Memory B cell (primary cell): ENCODE measurements around the gene GPR137.

ENCODE experiments used
- ATAC-seq: fragments of 150-1000 bp; cut with Tn5 transposase; 2 replicates; pipeline ENCODE4 v1.10.0; 2021; ENCODE audit warnings: low read depth, mild to moderate bottlenecking, moderate library complexity
- DNase-seq, 2 donors: peaks; one replicate each; pipeline ENCODE4 v3.0.0; 2022; ENCODE audit warnings: low spot score in 2 of 2
- H3K27ac Mint-ChIP-seq: one replicate; pipeline ENCODE4 v1.8.0; 2022; ENCODE audit warnings: mild to moderate bottlenecking, moderate library complexity, mixed read lengths
- H3K27me3 Mint-ChIP-seq: one replicate; pipeline ENCODE4 v1.8.0; 2022; ENCODE audit warnings: mixed read lengths
- H3K36me3 Mint-ChIP-seq: one replicate; pipeline ENCODE4 v1.8.0; 2022; ENCODE audit warnings: mild to moderate bottlenecking, mixed read lengths
- H3K4me1 Mint-ChIP-seq: one replicate; pipeline ENCODE4 v1.8.0; 2022; ENCODE audit warnings: mixed read lengths
- H3K4me3 Mint-ChIP-seq: one replicate; pipeline ENCODE4 v1.8.0; 2022; ENCODE audit warnings: mild to moderate bottlenecking, moderate library complexity, mixed read lengths
- H3K9me3 Mint-ChIP-seq: one replicate; pipeline ENCODE4 v1.8.0; 2022; ENCODE audit warnings: mixed read lengths

The GPR137 gene

GRCh38 chr11:64294774-64295173 lies 9.1 kb downstream of the GPR137 start:
- peaks cover 39% of the 10 kb centered on the region for H3K27me3 Mint-ChIP-seq

GRCh38 chr11:64295760-64296159 lies 10.1 kb downstream of the GPR137 start:
- peaks cover 22% of the 10 kb centered on the region for H3K4me1 Mint-ChIP-seq
- ATAC-seq (no peak), DNase-seq (no peak)
- H3K27ac Mint-ChIP-seq, result no peak overlapping the region
- no peak overlapping the region for H3K4me3 Mint-ChIP-seq
- peaks cover 40% of the 10 kb centered on the region for H3K27me3 Mint-ChIP-seq
- no peaks in the 10 kb centered on the region for H3K36me3 Mint-ChIP-seq
- H3K9me3 Mint-ChIP-seq, result no peaks in the 10 kb centered on the region

More at GRCh38 chr11:64294774-64295173, 9.1 kb downstream of the GPR137 start:
- no peak for ATAC-seq
- DNase-seq, result no peak
- H3K36me3 Mint-ChIP-seq, result no peaks in the 10 kb centered on the region
- peak overlapping the region; percentile 43 for H3K27ac Mint-ChIP-seq
- peaks cover 17% of the 10 kb centered on the region for H3K4me1 Mint-ChIP-seq
- no peaks in the 10 kb centered on the region for H3K9me3 Mint-ChIP-seq
- no peak overlapping the region for H3K4me3 Mint-ChIP-seq

DNA sequence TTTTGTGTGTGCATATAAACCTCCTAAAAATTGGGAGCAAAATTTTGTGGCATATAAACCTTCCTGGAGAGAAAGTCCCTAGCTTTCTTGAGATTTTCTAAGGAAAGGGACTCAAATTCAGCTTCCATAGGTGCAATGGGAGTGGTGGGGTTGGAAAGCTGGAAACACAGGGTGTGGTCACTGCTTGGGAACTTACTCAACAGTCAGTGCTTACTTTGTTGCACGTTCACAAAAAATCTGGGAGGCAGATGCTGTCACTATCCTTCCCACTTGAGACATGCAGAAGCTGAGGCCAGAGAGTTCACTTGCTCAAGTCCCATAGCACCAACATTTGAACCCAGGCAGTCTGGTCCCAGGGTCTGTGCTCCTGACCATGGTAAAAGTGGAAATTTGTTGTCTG lies 10.6 kb downstream of the GPR137 start:
- H3K36me3 Mint-ChIP-seq, result no peaks in the 10 kb centered on the region
- H3K27ac Mint-ChIP-seq, result no peak overlapping the region
- DNase-seq (no peak), ATAC-seq (no peak)
- peaks cover 23% of the 10 kb centered on the region for H3K4me1 Mint-ChIP-seq
- H3K27me3 Mint-ChIP-seq, result peaks cover 38% of the 10 kb centered on the region
- no peak overlapping the region for H3K4me3 Mint-ChIP-seq
- no peaks in the 10 kb centered on the region for H3K9me3 Mint-ChIP-seq

DNA sequence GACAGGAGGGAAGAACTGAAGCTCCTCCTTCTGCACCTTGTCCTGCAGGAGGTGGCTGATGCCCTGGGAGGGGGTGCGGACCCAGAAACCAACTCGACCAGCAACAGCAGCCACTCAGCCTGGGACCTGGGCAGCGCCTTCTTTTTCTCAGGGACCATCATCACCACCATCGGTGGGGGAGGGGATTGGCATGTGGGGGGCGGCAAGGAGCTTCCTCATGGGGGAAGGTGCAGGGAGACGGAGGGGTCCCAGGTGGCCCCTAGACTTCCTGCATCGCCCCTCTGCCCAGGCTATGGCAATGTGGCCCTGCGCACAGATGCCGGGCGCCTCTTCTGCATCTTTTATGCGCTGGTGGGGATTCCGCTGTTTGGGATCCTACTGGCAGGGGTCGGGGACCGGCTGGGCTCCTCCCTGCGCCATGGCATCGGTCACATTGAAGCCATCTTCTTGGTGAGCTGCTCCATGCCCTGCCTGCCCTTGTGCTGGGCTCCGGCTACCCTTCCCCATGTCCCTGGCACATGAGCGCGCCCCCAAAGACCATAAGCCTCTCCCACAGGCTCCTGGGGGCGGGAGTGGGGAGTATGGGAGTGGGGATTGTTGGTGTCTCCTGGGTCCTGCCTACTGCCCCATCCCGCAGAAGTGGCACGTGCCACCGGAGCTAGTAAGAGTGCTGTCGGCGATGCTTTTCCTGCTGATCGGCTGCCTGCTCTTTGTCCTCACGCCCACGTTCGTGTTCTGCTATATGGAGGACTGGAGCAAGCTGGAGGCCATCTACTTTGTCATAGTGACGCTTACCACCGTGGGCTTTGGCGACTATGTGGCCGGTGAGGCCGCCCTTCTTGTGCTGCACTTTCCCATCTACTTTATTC lies 11.4 kb downstream of the GPR137 start:
- Mint-ChIP-seq H3K27ac (no peak overlapping the region), H3K4me3 (no peak overlapping the region), H3K4me1 (peaks cover 23% of the 10 kb centered on the region), H3K27me3 (peaks cover 38% of the 10 kb centered on the region), H3K9me3 (no peaks in the 10 kb centered on the region), H3K36me3 (no peaks in the 10 kb centered on the region)
- ATAC-seq, result no peak
- DNase-seq, result no peak

DNA sequence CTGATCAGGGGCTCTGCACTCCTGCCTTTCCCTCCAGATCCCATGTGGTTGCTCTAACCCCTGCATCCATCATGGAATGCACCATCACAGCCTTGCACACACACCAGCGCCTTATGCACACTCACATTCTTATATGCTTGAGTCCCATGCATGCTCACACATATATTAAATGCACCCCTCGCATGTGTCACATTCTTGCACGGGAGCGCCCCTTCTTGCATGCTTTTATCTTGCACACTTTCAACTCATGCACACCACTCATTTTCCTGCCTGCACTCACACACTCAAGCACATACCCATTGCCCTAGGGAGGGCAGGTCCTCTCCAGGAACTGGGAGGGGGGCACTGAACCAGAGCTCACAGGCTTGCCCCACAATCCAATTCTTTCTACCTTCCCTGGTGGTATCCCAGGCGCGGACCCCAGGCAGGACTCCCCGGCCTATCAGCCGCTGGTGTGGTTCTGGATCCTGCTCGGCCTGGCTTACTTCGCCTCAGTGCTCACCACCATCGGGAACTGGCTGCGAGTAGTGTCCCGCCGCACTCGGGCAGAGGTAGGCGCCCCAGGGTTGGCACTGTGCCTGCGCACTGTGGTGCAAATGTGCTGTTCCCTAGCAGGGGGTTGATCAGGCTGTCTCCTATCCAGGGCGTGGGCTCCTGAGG lies 12.2 kb downstream of the GPR137 start:
- no peaks in the 10 kb centered on the region for H3K9me3 Mint-ChIP-seq
- no peak overlapping the region for H3K4me3 Mint-ChIP-seq
- H3K36me3 Mint-ChIP-seq, result no peaks in the 10 kb centered on the region
- no peak overlapping the region for H3K27ac Mint-ChIP-seq
- peaks cover 21% of the 10 kb centered on the region for H3K4me1 Mint-ChIP-seq
- ATAC-seq (no peak), DNase-seq (no peak)
- peaks cover 35% of the 10 kb centered on the region for H3K27me3 Mint-ChIP-seq

DNA sequence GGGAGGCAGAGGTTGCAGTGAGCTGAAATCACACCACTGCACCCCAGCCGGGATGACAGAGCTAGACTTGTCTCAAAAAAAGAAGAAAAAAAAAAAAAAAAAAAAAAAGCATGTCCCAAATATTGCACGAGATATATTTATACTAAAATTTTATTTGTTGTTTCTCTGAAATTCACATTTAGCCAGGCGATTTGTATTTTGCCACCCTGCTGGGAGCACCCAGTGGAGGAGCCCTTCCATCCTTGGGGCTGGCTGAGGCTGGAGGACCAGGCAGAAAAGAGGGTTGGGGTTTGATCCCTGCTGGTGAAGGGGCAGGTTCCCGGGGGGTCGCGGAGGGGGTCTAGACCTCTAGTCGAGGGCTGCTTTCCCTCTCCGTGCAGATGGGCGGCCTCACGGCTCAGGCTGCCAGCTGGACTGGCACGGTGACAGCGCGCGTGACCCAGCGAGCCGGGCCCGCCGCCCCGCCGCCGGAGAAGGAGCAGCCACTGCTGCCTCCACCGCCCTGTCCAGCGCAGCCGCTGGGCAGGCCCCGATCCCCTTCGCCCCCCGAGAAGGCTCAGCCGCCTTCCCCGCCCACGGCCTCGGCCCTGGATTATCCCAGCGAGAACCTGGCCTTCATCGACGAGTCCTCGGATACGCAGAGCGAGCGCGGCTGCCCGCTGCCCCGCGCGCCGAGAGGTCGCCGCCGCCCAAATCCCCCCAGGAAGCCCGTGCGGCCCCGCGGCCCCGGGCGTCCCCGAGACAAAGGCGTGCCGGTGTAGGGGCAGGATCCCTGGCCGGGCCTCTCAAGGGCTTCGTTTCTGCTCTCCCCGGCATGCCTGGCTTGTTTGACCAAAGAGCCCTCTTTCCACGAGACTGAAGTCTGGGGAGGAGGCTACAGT lies 13.6 kb downstream of the GPR137 start:
- Mint-ChIP-seq H3K27ac (peak overlapping the region; percentile 87), H3K27me3 (peaks cover 29% of the 10 kb centered on the region), H3K4me3 (peak overlapping the region; percentile 65), H3K4me1 (peaks cover 23% of the 10 kb centered on the region), H3K9me3 (no peaks in the 10 kb centered on the region), H3K36me3 (no peaks in the 10 kb centered on the region)
- DNase-seq, result peak in 1 of 2 donors; percentile 62
- ATAC-seq, result no peak

- Mint-ChIP-seq H3K36me3 (no peaks in the 10 kb centered on the region), H3K27me3 (peaks cover 25% of the 10 kb centered on the region), H3K4me3 (peak within 1 kb of the TSS; percentile 75), H3K9me3 (no peaks in the 10 kb centered on the region), H3K27ac (peak within 1 kb of the TSS; percentile 87), H3K4me1 (peaks cover 24% of the 10 kb centered on the region)
- ATAC-seq (no peak), DNase-seq (no peak)
Observed at GRCh38 chr11:64299847-64300648, 14.4 kb downstream of the GPR137 start, which contains the start of gene CATSPERZ. CATSPERZ (plus strand) TSS chr11:64300358; CDS start chr11:64300411, 53 bp downstream.

GRCh38 chr11:64303109-64304031 lies 17.7 kb downstream of the GPR137 start:
- Mint-ChIP-seq H3K27ac (peak overlapping the region; percentile 72), H3K9me3 (no peaks in the 10 kb centered on the region), H3K27me3 (peaks cover 7% of the 10 kb centered on the region), H3K36me3 (peaks cover 2% of the 10 kb centered on the region), H3K4me1 (peaks cover 24% of the 10 kb centered on the region), H3K4me3 (peak overlapping the region; percentile 27)
- ATAC-seq (no peak), DNase-seq (no peak)

GRCh38 chr11:64304032-64304315 lies 18.3 kb downstream of the GPR137 start:
- DNase-seq (no peak), ATAC-seq (no peak)
- Mint-ChIP-seq H3K9me3 (no peaks in the 10 kb centered on the region), H3K27ac (peak overlapping the region; percentile 95), H3K27me3 (peaks cover 6% of the 10 kb centered on the region), H3K4me3 (peak overlapping the region; percentile 88), H3K4me1 (peaks cover 24% of the 10 kb centered on the region), H3K36me3 (peaks cover 2% of the 10 kb centered on the region)

DNA sequence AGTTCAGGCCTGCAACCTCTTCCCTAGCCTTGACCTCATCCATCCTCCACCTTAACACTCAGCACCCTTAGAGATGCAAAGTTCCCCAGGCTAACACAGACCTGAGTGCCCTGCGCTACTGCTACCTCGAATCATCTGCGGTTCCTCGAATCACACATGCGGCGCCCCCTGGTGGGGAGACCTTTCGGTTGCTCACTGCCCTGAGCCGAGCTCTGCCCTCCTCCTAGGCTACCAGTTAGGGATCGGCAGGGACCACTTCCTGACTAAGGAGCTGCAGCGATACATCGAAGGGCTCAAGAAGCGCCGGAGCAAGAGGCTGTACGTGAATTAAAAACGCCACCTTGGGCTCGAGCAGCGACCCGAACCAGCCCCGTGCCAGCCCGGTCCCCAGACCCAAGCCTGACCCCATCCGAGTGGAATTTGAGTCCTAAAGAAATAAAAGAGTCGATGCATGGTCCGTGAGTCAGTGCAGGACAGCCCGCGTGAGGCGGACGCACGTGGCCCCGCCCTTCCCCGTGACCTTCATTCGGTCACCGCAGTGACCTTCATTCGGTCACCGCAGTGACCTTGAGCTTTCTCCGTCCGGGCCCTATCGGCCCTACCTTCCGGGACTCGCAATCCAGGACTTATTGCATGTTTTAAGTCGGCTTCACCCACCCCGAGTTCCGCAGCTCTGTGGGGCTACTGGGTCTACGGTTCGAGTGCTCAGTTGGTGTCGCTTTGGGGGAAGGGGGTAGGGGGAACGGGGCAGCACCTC lies 18.8 kb downstream of the GPR137 start:
- DNase-seq (peak; percentile 92 to 95), ATAC-seq (peak; percentile 35)
- H3K4me3 Mint-ChIP-seq, result peak overlapping the region; percentile 88
- peaks cover 6% of the 10 kb centered on the region for H3K27me3 Mint-ChIP-seq
- peaks cover 2% of the 10 kb centered on the region for H3K36me3 Mint-ChIP-seq
- no peaks in the 10 kb centered on the region for H3K9me3 Mint-ChIP-seq
- peak overlapping the region; percentile 95 for H3K27ac Mint-ChIP-seq
- peaks cover 24% of the 10 kb centered on the region for H3K4me1 Mint-ChIP-seq

DNA sequence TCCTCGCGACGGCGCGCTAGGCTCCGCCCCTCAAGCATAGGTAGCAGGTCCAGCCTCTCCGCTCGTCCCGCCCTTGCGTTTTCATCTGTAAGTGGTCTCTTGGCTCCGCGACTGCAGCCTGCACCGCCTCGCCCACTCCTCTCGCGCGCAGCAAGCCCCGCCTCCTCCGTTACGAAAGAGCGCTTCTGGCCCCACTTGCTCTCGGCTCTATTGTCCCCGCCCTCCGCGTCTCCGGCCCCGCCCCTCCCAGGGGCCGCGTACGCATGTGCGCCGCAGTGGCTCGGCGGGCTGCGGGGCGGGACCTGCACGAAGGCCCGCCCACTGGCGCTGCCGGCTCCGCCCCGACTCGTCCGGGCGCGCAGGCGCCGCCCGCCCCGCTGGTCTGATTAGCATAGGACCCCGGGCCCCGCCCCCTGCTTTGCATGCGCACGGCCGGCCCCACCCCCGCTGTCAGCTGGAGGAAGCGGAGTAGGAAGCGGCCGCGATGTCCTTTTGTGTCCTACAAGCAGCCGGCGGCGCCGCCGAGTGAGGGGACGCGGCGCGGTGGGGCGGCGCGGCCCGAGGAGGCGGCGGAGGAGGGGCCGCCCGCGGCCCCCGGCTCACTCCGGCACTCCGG lies 19.5 kb downstream of the GPR137 start, which contains the start of gene ESRRA:
Gene ESRRA (plus strand): TSS at position 450 of the 616 bp plus-strand sequence. CDS start 1,656 bp downstream, outside the sequence.
- Mint-ChIP-seq H3K4me1 (peaks cover 20% of the 10 kb centered on the region), H3K4me3 (peak within 1 kb of the TSS; percentile 98), H3K9me3 (no peaks in the 10 kb centered on the region), H3K36me3 (peaks cover 2% of the 10 kb centered on the region), H3K27ac (peak within 1 kb of the TSS; percentile 95), H3K27me3 (peaks cover 3% of the 10 kb centered on the region)
- DNase-seq, result peak; percentile 98 to 99
- peak; percentile 68 for ATAC-seq
